Measurements from ENCODE around the gene EFNA5. TPM values are rescaled to one million over a fixed set of nuclear protein-coding genes. Genes with fewer than 3 reads are reported as not detected.

EFNA5 gene
- polyA plus RNA-seq, 1 donor from 2014 or later: 4.2 TPM

DNA sequence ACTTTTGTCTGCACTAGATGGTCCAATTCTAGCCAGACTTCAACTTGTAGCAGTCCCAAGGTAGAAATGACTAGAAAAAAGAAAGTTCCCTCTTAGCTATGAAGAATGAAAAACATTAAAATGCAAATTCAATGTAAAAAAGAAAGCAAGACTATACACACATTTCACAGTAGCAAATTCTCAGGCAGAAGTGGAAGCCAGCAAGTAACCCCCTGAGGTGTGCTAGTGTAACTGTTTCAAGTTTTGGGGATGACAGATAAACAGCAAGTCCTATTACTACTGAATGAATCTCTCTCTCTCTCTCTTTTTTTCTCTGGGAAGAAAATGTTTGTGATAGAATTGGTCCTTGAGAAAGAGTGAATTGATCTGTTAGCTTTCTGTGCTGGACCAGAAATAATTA, 185.6 kb downstream of the EFNA5 start:
- H3K4me3 ChIP-seq (ENCODE audit: low read length): no peak overlapping the region
- TF ChIP-seq POLR2AphosphoS5 (IDR thresholded peaks at IDR 0.05): no peak
- TF ChIP-seq MXI1 (conservative IDR thresholded peaks at IDR 0.05; ENCODE audit: poor library complexity, severe bottlenecking): no peak
- TF ChIP-seq SMC3 (conservative IDR thresholded peaks at IDR 0.05; ENCODE audit: poor library complexity): no peak
- TF ChIP-seq RAD21 (conservative IDR thresholded peaks at IDR 0.05): no peak
- TF ChIP-seq EZH2 (IDR thresholded peaks at IDR 0.05; ENCODE audit: borderline replicate concordance, insufficient read depth, low read length, poor library complexity, severe bottlenecking): no peak
- TF ChIP-seq, protein P1, sequence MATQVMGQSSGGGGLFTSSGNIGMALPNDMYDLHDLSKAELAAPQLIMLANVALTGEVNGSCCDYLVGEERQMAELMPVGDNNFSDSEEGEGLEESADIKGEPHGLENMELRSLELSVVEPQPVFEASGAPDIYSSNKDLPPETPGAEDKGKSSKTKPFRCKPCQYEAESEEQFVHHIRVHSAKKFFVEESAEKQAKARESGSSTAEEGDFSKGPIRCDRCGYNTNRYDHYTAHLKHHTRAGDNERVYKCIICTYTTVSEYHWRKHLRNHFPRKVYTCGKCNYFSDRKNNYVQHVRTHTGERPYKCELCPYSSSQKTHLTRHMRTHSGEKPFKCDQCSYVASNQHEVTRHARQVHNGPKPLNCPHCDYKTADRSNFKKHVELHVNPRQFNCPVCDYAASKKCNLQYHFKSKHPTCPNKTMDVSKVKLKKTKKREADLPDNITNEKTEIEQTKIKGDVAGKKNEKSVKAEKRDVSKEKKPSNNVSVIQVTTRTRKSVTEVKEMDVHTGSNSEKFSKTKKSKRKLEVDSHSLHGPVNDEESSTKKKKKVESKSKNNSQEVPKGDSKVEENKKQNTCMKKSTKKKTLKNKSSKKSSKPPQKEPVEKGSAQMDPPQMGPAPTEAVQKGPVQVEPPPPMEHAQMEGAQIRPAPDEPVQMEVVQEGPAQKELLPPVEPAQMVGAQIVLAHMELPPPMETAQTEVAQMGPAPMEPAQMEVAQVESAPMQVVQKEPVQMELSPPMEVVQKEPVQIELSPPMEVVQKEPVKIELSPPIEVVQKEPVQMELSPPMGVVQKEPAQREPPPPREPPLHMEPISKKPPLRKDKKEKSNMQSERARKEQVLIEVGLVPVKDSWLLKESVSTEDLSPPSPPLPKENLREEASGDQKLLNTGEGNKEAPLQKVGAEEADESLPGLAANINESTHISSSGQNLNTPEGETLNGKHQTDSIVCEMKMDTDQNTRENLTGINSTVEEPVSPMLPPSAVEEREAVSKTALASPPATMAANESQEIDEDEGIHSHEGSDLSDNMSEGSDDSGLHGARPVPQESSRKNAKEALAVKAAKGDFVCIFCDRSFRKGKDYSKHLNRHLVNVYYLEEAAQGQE (IDR thresholded peaks at IDR 0.05; ENCODE audit: borderline replicate concordance): no peak
- TF ChIP-seq EP300 (conservative IDR thresholded peaks at IDR 0.05; ENCODE audit: poor library complexity, severe bottlenecking): no peak
- TF ChIP-seq TAF1 (IDR thresholded peaks at IDR 0.05; ENCODE audit: low read depth): no peak
- no peak for TF ChIP-seq CTCF (IDR thresholded peaks at IDR 0.05; ENCODE audit: poor library complexity, severe bottlenecking)
- H3K36me3 ChIP-seq (ENCODE audit: insufficient read depth, low read length): no peaks in the 10 kb centered on the region
- no peak overlapping the region for H2AFZ ChIP-seq (ENCODE audit: low read depth, low read length)
- H3K9me2 ChIP-seq (ENCODE audit: insufficient read depth, low read length): no peaks in the 10 kb centered on the region
- no peaks in the 10 kb centered on the region for H3K9me3 ChIP-seq (ENCODE audit: low read length)
- no peaks in the 10 kb centered on the region for H3K27me3 ChIP-seq (ENCODE audit: insufficient read depth, low read depth, low read length)
- no peak overlapping the region for H3K9ac ChIP-seq (ENCODE audit: low read length)
- H3F3A ChIP-seq (ENCODE audit: insufficient read depth, low read length, poor library complexity, severe bottlenecking): no peaks in the 10 kb centered on the region
- no peak overlapping the region for H3K4me2 ChIP-seq (ENCODE audit: low read length)
- H3K27ac ChIP-seq (ENCODE audit: low read length): no peak overlapping the region
- no peaks in the 10 kb centered on the region for H4K20me1 ChIP-seq (ENCODE audit: insufficient read depth)
- H3K79me2 ChIP-seq (replicated peaks; ENCODE audit: insufficient read depth, low read length): no peaks in the 10 kb centered on the region

DNA sequence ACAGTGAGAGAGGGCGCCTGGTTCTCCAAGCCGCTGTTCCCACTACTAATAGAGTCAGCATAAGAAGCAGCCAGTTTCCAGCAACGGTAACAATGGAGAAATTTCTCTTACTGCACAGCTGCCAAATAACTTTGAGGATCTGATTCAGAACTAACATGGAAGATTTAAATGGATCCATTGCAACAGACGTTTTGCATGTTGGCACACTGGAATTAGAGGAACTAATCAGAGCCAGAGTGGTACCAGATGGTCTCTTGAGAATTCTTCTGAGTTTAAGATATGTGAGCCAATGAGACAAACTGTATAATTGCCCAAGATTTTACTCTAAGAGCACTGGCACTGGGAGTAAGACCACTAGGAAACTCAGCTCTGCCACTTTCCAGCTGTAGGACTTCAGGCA, 186.5 kb downstream of the EFNA5 start:
- Histone ChIP-seq H3K27me3 (ENCODE audit: insufficient read depth, low read depth, low read length) (no peaks in the 10 kb centered on the region), H3K79me2 (replicated peaks; ENCODE audit: insufficient read depth, low read length) (peaks cover 7% of the 10 kb centered on the region), H3F3A (ENCODE audit: insufficient read depth, low read length, poor library complexity, severe bottlenecking) (no peaks in the 10 kb centered on the region), H3K4me3 (ENCODE audit: low read length) (no peak overlapping the region), H3K36me3 (ENCODE audit: insufficient read depth, low read length) (no peaks in the 10 kb centered on the region), H3K9me3 (ENCODE audit: low read length) (no peaks in the 10 kb centered on the region), H2AFZ (ENCODE audit: low read depth, low read length) (no peak overlapping the region), H3K9me2 (ENCODE audit: insufficient read depth, low read length) (no peaks in the 10 kb centered on the region), H3K4me2 (ENCODE audit: low read length) (no peak overlapping the region), H3K27ac (ENCODE audit: low read length) (no peak overlapping the region), H3K9ac (ENCODE audit: low read length) (no peak overlapping the region), H4K20me1 (ENCODE audit: insufficient read depth) (no peaks in the 10 kb centered on the region)
- TF ChIP-seq MXI1 (conservative IDR thresholded peaks at IDR 0.05; ENCODE audit: poor library complexity, severe bottlenecking): no peak
- TF ChIP-seq TAF1 (IDR thresholded peaks at IDR 0.05; ENCODE audit: low read depth): no peak
- no peak for TF ChIP-seq SMC3 (conservative IDR thresholded peaks at IDR 0.05; ENCODE audit: poor library complexity)
- TF ChIP-seq RAD21 (conservative IDR thresholded peaks at IDR 0.05): no peak

Data from neural cell (in vitro differentiated cells).